ENCODE data around the gene HSPA1B. TPM values are rescaled to one million over a fixed set of nuclear protein-coding genes. Genes with fewer than 3 reads are reported as not detected.

The HSPA1B gene
- total and polyA plus RNA-seq, 2 of the 4 experiments (the other 2 are of a cell fraction): 61.1 to 93.6 TPM

DNA sequence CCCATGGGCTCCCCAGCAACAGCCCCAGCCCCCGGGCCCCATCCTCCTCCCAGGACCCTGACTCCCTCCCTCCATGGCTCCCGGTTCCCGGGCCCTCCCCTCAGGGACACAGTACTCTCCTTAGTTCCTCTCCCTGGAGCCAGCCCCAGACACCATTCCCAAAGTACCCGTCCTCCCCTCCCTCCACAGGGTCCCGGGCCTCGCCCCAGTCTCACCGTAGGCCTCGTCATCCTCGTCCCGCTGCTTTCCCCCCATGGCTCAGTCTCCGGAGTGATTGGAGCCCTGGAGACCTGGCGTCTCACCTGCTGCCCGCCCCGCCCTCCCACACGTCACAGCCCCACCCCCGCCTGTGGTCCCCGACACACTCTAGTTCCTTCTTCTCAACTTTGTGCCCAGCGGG lies 51.2 kb downstream of the HSPA1B start, which contains the start of gene SLC44A4:
TSS of gene SLC44A4 (minus strand) at position 272 of the 400 bp plus-strand sequence. CDS start at position 255, 17 bp downstream.
- CTCF ChIA-PET: no interaction called here
- intact Hi-C loops (cut with micrococcal nuclease): no loop called here
- no peak for ATAC-seq (ENCODE audit: low read depth)

More for the DNA sequence above, 51.2 kb downstream of the HSPA1B start, which contains the start of gene SLC44A4:
- WGBS, 2 experiments (ENCODE audit: extremely low coverage in 2 of 2, insufficient read length in 1 of 2): no CpG with 5 or more reads among the region's 18 CpGs
- H3K36me3 ChIP-seq (ENCODE audit: control insufficient read depth, insufficient read depth, low read length): peaks cover 39% of the 10 kb centered on the region
- no peak within 1 kb of the TSS for H2BK5ac ChIP-seq (ENCODE audit: low read depth, low read length, poor library complexity, severe bottlenecking)
- no peak within 1 kb of the TSS for H3K4ac ChIP-seq (ENCODE audit: low read depth, low read length)
- H3K4me2 ChIP-seq (ENCODE audit: low read depth, low read length): no peak within 1 kb of the TSS
- H3K27ac ChIP-seq (ENCODE audit: insufficient read depth, low read length): no peak within 1 kb of the TSS
- peak within 1 kb of the TSS; percentile 17 for H2AFZ ChIP-seq (replicated peaks; ENCODE audit: low read length, poor library complexity)
- 0 out of 2 replicates have a peak, but pooled peaks cover 2% of the 10 kb centered on the region for H4K20me1 ChIP-seq (ENCODE audit: insufficient read depth, low read length)
- no peaks in the 10 kb centered on the region for H3K79me1 ChIP-seq (ENCODE audit: low read depth in 1 of 2, low read length in 2 of 2)
- H2BK20ac ChIP-seq (ENCODE audit: low read depth, low read length): no peak within 1 kb of the TSS
- no peak within 1 kb of the TSS for H3K56ac ChIP-seq (ENCODE audit: extremely low read depth, insufficient read depth, low read length)
- no peak within 1 kb of the TSS for H2AK9ac ChIP-seq (replicated peaks; ENCODE audit: low read depth, low read length, poor library complexity)
- no peak within 1 kb of the TSS for H2BK15ac ChIP-seq (ENCODE audit: low read depth, low read length)
- no peak within 1 kb of the TSS for H3K23ac ChIP-seq (ENCODE audit: low read depth, low read length)
- no peak within 1 kb of the TSS for H3K14ac ChIP-seq (replicated peaks; ENCODE audit: low read depth, low read length)
- no peaks in the 10 kb centered on the region for H3K9me3 ChIP-seq (ENCODE audit: control insufficient read depth, insufficient read depth, low read length)
- H3K27me3 ChIP-seq (ENCODE audit: control insufficient read depth, insufficient read depth, low read length): no peaks in the 10 kb centered on the region
- no peak within 1 kb of the TSS for H4K8ac ChIP-seq (ENCODE audit: low read depth in 2 of 2, low read length in 2 of 2)
- H3K9me1 ChIP-seq (ENCODE audit: insufficient read depth, low read length): 0 out of 2 replicates have a peak, but pooled peaks cover 2% of the 10 kb centered on the region
- H3K18ac ChIP-seq (ENCODE audit: low read depth, low read length): no peak within 1 kb of the TSS
- POLR2A ChIA-PET (ENCODE audit: unreplicated experiment): no interaction called here
- H3K4me1 ChIP-seq (ENCODE audit: control insufficient read depth, insufficient read depth, low read length): peaks cover 10% of the 10 kb centered on the region
- H3K9ac ChIP-seq (ENCODE audit: low read depth, low read length): no peak within 1 kb of the TSS
- in situ Hi-C loops (cut with MboI; ENCODE audit: low sequenced_read_pairs): no loop called here
- TF ChIP-seq CHD1 (IDR thresholded peaks at IDR 0.05; ENCODE audit: low read depth, low read length): no peak
- TF ChIP-seq RAD21 (IDR thresholded peaks at IDR 0.05; ENCODE audit: low read length): no peak
- no peak for TF ChIP-seq RCOR1 (IDR thresholded peaks at IDR 0.05; ENCODE audit: insufficient replicate concordance, low read length)
- dilution Hi-C loops (cut with HindIII; ENCODE audit: low sequenced_read_pairs, unreplicated experiment): no loop called here
- BruUV-seq (replicated peaks): no TSS peak
- no peak within 1 kb of the TSS for H4K5ac ChIP-seq (ENCODE audit: low read depth, low read length)
- no peak for DNase-seq
- H4K91ac ChIP-seq (ENCODE audit: insufficient read depth, low read depth, low read length): no peak within 1 kb of the TSS
- no peak within 1 kb of the TSS for H2BK120ac ChIP-seq (ENCODE audit: low read depth, low read length)
- no peak within 1 kb of the TSS for H3K4me3 ChIP-seq (ENCODE audit: insufficient read depth, low read depth, low read length)
- H2AK5ac ChIP-seq (ENCODE audit: low read depth, low read length): no peak within 1 kb of the TSS

All from IMR-90 (cell line).